Esophagus mucosa (tissue), 1 donor: ENCODE data around the gene GTPBP6. TPM values are rescaled to one million over a fixed set of nuclear protein-coding genes. Genes with fewer than 3 reads are reported as not detected.
"Not testable (repeated sequence)": the region's sequence is repeated elsewhere in the genome, so short reads cannot be mapped to it uniquely, and the experiment has no call there.

Experiments
- ATAC-seq: fragments of 200-7000 bp; cut with Tn5 transposase; one replicate; pipeline ENCODE4 v1.9.1; 2020
- total RNA-seq: library from RNA; stranded (reverse); gene quantifications from one replicate; pipeline ENCODE4 v1.2.4, GENCODE V29; 2023
- donor health status: DM: yes; HTN: yes; CAD: no.

GTPBP6 gene
- total RNA-seq, 1 donor from 2014 or later = 35.3 TPM

DNA sequence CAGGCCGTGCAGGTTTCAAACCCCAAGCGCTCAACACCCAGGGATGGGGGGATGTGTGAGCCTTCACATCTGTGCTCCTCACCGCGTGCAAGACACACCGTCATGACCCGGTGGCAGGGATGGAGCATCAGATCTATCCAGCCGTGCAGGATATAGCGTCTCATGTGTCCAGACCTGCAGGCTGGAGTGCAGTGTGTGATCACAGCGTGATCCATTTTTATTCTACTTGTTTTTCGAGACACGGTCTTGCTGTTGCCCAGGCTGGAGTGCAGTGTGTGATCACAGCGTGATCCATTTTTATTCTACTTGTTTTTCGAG is 32.7 kb upstream of the GTPBP6 start:
- not testable (repeated sequence) for ATAC-seq

DNA sequence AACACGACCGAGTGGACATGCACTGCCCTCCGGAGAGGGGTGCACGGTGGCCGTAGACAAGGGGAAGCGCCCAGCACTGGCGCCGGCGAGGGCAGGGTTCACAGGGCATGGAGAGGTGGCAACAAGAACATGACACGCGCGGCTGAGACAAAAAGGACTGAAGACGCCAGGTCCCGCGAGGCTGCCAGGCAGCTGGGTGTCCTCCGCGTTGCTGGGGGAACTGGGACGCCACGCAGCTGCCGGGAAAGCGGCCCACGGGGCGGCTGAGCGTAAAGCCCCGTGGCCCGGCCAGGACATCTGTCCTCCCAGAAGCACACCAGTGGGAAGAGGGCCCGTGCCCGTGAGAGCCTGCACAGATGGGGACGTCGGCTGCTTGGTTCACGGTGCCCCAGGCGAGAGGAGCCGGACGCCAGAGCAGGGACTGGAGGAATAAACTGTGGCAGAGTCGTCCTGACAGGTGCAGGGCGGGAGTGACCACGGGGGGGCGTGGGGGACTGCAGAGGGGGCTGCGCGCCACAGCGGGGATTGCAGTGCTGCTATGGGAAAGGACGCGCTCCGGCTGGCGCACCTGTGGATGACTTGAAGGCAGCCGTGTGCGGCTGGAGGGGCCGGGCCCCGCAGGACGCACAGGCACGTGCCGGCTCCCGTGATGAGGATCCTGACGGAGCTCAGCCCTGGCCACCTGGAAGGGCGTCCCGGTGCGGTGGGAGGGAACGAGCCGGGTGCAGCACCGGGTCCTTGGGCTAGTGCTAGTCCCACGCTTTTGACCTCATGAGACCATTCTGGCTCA is 32.1 kb upstream of the GTPBP6 start:
- ATAC-seq = no peak

DNA sequence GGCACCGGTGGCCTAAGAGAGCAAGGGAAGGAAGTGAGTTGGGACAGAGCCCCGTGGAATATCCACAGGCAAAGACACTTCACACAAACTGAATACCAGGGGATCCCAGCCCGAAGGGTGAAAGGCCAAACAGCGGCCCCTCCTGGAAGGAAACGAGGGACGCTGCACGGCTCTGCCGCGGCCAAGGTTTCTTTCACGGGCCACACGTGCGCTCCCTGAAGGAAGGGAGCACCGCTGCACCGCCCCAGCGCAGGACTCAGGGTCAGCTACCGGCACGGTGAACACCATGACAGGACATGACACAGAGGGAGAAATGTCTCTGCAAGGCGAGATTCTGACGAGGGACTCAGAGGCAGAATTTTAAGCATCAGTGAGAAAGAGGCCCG is 31.5 kb upstream of the GTPBP6 start:
- ATAC-seq = no peak

DNA sequence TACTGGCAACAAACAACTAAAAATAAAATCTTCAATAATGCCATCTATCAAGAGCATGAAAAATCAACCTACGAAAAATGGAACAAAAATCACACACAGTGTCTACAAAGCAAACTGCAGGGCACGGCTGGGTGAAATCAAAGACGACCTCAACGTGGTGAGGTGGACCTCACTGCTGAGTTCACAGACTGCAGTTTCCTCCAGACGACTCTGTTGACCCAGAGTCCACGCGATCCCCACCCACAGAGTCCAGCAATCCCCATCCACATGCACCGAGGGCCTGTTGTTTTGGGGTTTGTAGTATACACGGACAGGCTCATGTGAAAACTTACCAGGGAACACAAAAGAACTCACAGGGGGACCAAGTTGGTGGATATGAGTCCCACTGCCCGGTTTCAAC is 31.1 kb upstream of the GTPBP6 start:
- no peak for ATAC-seq

DNA sequence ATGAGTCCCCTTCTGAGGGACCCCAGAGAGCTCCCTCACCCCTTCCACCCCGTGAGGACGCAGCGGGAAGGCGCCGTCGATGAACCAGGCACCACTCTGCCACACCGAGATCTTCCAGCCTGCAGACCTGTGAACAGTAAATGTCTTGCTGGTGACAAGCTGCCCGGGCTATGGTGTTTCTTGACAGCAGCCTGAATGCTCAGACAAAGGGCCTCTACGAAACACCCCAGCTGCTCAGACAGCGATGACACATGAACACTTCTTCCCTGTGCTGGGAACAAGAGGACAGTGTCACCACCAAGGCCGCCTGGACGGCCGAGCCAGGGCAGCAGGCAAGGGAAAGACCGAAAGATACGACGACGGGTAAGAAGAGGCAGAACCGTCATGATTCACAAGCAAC is 30.6 kb upstream of the GTPBP6 start:
- ATAC-seq = no peak

DNA sequence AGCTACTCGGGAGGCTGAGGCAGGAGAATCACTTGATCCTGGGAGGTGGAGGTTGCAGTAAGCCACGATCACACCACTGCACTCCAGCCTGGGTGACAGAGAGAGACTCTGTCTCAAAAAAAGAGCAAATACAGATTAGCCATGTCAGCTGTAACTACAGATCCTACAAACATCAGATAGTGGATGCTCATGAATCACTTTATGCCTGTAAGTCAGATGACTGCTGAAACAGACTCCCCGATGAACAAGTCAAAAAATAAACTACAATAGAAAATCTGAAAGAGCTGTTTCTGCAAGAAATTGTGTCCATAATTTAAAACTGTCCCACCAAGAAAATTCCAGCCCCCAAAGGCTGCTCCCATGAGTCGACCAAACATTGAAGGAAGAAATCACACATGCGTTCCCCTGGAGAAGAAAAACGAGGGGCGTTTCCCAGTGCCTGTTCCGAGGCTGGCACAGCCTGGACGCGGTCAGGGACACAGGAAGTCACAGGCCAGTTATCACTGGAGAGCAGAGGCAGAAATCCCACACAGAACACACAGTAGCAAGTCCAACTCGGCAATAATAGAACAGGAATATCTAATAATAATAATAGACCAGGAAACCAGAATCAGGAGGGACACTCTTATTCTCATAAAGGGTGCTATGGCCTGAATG is 30.0 kb upstream of the GTPBP6 start:
- ATAC-seq = no peak

DNA sequence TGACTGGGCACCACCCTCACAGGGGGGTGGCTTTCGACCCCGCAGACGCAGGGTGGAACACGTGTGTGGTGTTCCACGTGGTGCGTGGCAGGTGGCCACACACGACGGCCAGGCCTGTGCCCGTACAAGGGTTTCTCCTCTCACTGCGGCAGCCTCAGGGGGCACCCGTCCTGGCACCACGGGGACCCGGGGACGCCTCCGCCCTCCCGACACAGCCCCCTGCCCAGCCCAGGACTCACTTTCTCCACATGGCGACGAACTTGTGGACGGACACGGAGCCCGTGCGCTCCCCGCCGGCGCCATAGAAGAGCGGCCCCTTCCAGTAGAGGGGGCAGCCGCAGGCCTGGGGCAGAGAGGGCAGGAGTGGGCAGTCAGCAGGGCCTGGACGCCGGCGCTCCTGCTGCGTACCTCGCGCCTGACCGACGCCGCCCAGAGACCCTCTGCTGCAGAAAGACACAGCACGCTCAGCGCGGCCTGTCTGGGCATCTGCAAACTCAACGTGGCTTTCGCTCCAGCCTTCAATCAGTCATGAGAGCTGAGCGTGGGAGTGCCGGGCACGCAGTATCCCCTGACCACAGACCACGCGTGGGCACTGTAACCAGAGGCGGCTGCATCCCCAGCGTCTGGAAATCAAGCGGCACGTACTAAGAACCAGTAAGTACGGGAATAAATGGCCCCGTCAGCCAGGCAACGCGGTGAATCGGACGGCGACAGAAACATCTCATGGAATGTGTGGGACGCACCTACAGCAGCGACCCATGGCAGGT is 28.9 kb upstream of the GTPBP6 start:
- no peak for ATAC-seq

DNA sequence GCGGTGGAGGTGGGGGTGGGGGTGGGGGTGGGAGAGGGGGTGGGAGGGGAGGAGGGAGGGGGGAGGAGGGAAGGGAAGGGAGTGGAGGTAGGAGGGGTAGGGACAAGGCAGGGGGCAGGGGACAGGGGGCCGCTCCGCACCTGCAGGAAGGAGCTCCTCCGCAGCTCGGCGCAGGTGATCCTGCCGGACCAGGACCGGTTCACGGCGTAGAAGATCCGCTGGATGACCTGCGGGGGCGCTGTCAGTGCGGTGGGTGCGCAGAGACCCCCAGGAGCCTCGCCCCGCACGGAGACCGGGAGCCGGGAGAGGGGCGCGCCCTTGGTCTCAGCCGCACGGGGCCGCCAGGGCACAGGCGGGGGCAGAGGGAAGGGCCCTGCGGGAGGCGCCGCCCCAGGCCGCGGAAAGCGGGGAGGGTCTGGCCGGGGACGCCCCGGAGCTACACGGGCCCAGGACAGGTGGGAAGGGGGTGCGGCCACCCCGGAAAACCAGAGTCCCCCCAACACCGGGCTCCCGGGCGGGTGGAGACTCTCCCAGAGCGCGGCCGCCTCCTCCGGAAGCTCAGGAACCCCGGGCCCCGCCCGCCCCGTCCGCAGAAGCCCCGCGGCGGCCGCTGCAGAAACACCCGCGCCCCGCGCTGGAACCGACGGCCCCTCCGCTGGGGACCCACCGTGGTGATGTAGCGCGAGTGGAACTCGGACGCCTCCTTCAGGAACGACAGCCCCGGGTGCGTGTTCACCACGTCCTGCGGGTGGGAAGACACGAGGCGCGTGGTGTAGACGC is 27.6 kb upstream of the GTPBP6 start:
- peak; percentile 14 for ATAC-seq

DNA sequence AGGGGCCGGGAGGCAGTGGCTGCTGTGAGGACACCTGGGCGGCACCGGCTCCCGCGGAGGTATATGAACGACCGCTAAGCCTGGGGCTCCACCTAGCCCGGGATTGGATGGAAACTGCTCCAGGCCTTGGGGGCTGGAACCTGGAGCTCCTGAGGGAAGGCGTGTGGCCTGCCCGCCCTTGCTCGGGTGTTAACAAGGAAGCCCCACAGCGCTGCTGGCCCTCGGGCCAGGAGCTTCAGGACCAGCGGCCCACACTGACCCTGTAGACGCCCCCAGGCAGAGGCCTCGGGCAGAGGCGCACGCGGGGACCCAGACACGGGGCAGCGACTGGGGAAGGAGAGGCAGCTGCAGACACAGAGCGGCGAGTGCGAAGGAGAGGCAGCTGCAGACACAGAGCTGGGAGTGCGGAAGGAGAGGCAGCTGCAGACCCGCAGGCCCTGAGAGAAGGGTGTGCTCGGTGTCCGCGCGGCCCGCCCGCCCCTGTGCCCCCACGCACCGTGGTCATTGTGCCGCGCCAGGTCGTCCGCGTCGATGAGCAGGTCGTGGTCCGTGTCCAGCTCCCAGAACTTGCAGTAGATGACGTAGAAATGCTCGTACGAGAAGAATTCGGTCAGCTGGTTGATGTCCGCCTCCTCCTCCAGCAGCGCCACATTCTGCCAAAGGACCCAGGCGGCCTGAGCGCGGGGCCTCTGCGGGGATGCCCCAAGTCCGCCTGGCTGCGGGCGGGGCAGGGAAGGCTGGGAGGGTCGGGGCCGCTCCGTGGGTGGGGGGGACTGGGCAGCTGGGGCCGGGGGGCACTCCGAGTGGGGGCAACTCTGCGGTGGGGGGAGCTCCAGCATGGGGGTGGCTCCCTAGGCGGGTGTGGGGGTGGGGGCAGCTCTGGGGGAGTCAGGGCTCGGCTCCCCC is 26.7 kb upstream of the GTPBP6 start:
- ATAC-seq = peak; percentile 20

DNA sequence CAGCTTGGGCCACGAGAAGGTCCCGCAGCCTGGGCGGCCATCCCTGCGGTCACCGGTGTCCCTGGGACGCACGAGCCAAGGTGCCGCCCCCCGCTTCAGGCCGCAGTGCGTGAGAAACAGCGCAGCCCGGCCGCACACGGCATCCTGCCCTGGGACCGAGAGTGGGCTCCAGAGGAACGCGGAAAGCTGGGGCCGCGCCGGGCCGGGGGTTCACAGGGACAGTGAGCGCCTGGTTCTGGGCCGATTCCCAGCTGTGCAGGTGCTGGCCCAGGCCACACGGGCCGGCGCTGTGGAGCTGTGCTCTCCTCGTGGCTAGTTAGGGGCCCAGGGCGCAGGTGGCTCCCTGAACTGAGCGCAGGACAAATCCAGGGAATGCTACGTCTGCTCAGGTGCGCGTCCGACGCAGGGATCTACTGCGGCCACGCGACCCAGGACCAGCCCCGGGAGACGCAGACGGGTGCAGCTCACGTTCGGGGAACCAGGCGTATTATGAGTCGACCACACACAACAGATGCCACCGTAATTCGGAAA is 25.8 kb upstream of the GTPBP6 start:
- ATAC-seq = no peak

DNA sequence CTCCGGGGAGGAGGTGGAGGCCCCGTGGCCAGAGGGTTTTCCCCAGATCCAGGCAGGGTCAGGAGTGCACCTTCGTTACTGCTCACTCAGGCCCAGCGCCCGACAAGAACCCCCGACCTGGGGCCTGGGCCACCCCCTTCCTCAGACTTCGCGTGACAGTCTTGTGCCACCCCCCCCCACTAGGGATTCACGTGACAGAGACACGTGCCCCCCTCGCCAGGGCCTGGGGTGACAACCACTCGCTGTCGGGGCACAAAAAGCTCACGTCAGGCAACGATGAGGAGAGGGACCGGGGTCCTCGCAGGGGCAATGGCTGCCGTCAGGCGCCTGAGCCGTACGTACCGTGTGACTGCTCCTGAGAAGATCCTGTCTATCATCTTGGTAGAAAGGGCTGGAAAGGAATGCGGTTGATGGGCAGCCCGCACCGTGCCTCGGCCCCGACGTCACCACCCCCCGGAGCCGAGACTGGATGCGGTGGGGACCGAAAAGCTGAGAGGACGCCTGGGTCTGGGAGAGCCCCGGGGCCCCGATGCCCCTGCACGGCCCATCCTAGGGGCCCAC is 23.0 kb upstream of the GTPBP6 start:
- ATAC-seq = no peak

DNA sequence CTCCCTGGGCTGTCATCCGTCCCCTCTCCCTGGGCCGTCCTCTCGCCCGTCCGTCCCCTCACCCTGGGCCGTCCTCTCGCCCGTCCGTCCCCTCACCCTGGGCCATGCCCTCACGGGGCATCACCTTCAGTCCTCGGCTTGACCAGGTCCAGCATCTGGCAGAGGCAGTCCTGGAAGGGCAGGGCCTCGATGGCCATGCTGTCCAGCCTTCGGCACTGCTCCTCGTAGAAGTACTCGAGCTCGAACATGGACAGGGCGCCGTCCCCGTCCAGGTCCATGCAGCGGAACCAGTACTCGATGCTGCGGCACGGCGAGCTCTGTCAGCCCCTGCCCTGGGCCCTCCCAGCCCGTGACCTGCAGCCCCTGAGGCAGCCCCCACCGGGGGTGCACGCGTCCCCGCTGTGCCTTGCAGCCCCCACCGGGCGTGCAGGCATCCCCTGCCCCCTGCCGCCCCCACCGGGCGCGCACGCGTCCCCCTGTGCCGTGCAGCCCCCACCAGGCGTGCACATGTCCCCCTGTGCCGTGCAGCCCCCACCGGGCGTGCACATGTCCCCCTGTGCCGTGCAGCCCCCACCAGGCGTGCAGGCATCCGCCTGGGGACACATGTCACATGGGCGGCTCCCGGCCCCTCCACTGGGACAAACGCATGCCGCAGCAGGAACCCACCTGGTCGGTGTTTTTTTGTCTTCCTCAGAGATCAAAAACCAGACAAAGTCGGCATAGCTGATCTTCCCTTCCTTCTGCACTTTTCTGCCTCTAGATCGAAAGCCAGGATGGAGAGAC is 22.2 kb upstream of the GTPBP6 start:
- ATAC-seq = peak; percentile 17

DNA sequence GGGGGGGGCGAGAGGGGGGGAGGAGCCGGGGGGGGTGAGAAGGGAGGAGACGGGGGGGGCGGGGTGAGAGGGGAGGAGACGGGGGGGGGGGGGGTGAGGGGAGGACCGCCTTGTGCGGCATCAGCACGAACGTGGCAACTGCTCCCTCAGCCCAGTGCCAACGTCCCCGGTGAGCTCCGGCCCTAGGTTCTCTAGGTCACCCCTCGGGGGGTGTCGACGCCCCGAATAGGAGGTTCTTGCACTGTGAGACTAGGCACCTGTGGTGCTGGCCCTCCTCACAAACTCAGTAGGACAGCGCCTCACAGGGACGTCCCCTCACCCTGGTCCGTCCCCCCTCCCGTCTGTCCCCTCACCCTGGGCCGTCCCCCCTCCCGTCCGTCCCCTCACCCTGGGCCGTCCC is 21.5 kb upstream of the GTPBP6 start:
- no peak for ATAC-seq

DNA sequence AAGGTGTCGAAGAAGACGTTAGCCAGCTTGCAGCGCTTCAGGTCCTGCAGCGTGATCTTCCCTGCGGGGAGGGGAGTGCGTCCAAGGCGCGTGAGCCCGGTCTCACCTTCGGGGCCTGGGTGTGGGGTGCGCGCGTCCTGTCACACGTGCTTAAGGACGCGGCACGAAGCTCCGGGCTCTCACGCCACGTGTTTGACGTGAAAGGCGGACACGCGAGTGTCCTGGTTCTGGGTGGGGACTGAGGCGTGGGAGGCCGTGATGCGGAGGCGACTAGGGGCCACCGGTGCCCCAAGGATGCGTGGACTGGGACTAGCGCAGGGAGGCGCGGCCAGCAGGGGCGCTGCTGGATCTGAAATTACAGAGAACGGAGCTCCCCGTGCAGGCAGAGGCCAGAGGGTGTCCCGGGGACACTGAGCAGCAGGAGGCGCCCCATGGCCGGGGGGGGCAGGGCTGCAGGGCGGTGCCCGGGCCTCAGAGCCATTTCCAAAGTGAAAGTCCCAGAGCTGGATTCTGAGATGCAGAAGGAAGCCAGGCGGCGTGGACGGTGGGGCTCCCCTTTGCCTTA is 20.3 kb upstream of the GTPBP6 start:
- ATAC-seq = peak; percentile 15

DNA sequence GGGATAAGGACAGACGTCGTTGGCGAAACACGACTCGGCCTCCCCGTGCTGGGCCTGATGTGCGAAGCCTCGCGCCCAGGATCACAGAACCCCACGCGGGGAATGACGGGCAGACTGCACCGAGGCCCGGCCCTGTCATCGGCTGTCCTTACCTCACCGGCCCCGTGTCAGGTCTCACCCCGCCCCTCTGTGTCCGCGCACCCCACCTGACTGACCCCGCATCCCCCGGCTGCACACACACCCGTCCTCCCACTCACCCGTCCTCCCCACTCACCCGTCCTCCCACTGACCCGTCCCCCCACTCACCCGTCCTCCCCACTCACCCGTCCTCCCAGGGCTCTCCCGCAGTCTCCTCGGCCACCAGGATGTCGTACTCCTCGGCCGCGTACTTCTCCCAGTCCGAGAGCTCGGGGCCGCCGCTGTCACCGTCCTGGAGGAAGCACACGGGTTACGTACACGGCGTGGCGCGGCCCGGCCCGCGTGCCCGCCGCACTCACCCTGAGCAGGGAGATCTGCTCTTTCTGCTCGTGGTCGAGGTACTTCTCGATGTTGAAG is 19.8 kb upstream of the GTPBP6 start:
- ATAC-seq = peak; percentile 26

DNA sequence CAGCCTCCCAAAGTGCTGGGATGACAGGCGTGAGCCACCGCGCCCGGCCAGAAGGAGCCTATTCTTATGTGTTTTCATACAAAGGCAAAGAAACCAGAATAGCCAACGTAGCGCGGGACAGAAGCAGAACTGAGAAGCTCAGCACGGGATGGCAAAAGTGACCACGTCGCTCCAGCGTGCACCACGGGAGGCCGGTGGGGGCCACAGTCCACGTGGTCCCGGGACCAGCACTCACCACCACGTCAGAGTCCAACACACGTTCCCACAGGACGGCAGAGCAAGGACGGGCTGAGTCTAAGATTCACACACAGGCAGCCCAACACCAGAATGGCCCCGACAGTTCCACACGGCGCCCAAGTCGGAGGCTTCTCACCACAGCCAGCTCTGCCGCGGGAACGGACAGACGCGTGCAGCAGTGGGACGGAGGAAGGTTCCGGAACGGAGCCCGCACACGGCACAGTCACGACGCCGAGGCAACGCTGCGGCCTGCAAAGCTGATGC is 18.8 kb upstream of the GTPBP6 start:
- ATAC-seq = no peak

DNA sequence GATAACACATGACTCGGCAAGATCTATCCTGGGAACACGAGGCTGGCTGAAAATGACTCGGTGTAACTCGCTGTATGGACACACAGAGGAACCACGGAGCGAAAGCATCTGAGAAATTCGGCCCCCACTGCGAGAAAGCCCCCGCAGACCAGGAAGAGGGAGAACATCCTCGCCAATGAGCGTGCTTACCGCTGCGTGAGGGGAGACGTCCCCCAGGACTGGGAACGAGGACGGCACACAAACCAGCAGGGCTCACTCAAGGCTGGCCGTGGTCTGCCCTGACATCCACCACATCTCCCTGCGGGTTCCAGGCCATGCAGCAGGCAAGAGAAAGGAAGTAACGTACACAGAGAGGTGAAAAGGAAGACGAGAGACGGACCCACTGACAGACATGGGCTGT is 17.6 kb upstream of the GTPBP6 start:
- ATAC-seq = no peak

DNA sequence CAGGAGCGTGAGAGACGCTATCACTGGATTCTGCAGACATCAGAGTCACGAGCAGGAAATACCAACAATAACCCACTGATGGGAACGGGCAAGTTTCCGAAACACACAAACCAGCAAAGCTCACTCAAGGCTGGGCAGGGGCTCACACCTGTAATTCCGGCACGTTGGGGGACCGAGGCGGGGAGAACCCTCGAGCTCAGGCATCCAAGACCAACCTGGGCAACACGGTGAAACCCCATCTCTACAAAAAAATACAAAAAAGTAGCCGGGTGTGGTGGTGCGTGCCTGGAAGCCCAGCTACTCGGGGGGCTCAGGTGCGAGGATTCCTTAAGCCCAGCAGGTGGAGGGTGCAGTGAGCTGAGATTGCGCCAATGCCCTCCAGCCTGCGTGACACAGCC is 17.2 kb upstream of the GTPBP6 start:
- ATAC-seq = no peak

DNA sequence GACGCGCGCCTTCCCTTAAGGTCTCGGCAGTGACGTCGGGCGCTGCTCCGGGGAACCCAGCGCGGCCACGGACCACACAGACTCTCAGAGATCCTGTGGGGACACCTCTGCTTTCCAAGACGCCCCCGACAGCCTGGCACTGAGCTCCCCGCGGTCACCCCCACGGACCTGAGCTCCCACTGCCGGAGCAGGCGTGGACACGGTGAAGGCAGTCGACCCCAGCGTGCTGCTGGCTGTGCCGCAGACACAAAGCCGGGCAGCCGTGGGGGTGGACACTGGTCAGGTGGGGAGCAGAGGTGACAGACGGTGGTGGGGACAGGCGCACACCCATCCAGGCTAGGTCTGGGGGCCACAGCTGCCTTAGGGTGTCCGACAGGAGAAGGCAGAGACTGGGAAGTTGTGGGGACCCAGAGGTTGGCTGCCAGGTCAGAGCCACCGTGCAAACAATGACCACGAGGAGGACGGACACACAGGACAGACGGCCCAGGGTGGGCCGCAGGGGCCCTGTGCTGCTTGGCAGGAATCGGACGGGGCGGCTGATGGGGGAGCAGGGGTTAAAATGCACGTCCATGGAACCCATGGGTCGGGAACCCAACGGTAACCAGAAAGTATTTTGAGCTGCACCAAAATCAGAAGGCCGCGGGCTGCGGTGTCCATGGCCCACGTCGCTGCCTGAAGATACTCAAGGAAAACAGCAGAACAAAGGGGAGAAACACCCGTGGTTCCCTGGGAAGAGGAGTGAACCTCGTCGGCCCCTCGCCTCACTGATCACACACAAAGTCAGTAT is 16.6 kb upstream of the GTPBP6 start:
- ATAC-seq = no peak
